GM13976 (cell line): Measurements from ENCODE around the gene SEMA5B.

ENCODE experiments used
- DNase-seq: peaks from one replicate; pipeline ENCODE4 v3.0.0; 2012; ENCODE audit warnings: low spot score
- in situ Hi-C: fragments of 300-500 bp; cut with MboI; formaldehyde crosslinking; loops from one replicate; pipeline ENCODE4 v1.12.0; 2022; ENCODE audit warnings: low sequenced_read_pairs, mixed read lengths, inconsistent platforms; ENCODE audit not compliant: unreplicated experiment
- TF ChIP-seq, protein P1 (sequence below): IDR thresholded peaks from 2 replicates; pipeline ENCODE4 v1.5.1; 2012; ENCODE audit warnings: borderline replicate concordance, mild to moderate bottlenecking; ENCODE audit not compliant: insufficient read depth; ENCODE audit errors: extremely low read depth, missing control alignments, control extremely low read depth

Gene SEMA5B

DNA sequence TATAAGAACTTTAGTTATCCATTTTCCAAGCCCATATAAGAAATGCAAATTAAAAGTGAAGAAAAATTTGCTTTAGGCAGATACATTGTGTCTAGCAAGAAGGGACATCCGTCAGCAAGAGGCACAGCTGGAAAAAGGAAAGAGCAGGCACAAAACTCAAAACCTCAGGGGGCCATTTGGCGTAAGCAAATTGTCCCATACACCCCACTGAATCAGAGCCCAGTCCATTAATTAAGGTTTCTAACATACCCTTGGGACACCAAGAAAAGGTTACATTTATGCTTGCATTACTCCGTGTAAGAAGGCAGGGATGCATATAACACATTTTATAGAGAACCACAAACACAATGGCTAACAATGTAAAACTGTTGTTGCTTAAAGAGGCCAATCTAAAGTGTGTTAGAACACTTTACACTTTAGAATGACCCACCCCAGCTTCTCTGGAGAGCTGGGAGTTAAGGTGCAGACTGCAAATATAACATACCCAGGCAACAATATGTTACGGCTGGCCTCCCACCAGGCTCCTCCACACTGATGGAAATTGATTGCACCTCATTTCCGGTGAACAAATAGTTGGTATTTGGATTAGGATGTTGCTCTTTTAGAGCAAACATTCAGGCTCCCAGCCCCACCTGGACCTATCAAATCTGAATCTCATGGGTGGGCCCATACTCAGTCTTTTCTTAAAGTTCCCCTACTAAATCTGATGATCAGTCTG is 23.2 kb downstream of the SEMA5B start:
- DNase-seq: no peak
- TF ChIP-seq, protein P1, sequence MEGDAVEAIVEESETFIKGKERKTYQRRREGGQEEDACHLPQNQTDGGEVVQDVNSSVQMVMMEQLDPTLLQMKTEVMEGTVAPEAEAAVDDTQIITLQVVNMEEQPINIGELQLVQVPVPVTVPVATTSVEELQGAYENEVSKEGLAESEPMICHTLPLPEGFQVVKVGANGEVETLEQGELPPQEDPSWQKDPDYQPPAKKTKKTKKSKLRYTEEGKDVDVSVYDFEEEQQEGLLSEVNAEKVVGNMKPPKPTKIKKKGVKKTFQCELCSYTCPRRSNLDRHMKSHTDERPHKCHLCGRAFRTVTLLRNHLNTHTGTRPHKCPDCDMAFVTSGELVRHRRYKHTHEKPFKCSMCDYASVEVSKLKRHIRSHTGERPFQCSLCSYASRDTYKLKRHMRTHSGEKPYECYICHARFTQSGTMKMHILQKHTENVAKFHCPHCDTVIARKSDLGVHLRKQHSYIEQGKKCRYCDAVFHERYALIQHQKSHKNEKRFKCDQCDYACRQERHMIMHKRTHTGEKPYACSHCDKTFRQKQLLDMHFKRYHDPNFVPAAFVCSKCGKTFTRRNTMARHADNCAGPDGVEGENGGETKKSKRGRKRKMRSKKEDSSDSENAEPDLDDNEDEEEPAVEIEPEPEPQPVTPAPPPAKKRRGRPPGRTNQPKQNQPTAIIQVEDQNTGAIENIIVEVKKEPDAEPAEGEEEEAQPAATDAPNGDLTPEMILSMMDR: no peak
- in situ Hi-C loops: no loop called here

DNA sequence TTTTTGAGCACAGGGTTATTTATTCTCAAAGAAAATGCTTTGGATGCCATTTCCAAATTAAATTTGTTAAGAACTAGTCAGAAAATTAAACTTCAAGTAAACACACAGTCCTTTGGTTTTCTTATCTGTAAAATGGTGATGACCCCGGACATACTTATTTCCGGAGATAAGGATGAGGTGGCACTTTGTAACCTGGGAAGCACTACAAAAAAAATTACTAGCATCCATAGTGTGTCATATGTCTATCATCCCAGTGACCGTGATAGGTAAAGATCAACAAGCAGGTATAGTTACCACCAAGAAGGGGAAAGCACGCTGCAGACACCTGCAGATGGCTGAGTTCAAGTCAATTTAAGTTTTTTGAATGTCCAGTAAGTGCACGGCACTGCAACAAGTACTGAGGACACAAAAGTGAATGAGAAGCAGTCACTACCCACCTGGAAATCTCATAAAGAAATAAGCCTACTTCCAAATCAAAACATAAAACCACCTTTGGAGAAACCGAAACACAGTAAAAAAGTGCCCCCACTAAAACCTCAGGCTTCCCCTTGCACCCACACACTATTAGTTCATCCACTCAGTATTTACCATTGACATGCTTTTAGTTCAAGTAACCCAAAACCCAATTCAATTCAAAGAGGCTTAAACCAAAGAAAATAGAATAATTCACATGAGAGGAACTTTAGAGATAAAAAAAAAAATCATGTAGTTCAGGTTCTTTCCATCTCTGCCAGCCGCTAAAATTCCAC is 24.6 kb downstream of the SEMA5B start:
- TF ChIP-seq, protein P1: no peak
- in situ Hi-C loops: no loop called here
- no peak for DNase-seq

DNA sequence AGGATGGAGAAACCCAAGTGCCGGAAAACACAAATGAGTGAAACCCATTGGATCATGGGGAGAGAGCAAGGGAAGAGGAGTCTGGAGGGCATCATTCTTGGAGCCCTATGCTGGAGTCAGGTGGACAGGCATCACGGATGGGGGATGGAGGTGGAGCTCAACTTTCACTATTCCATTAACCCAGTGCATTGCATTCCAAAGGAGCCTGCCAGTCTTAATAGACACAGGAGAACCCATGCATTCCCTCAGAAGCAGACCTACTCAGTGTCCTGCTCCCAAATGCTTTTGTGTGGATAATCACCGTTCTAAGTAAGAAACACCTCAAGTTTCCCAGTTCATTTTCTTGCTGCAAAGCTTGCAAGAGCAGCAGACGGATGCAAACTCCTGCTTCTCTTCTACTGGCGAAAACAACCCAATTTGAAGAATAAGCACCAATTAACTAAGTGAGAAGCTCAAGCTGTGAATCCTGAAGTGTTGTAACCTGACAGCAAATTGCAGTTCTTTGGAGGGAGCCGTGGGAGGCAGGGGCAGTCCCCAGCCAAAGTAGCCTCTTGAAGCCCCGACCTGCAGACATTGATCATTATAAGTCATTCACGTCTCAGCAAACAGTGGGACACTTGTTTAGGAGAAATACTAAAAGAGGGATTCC is 25.3 kb downstream of the SEMA5B start:
- in situ Hi-C loops: no loop called here
- TF ChIP-seq, protein P1: no peak
- DNase-seq: no peak

DNA sequence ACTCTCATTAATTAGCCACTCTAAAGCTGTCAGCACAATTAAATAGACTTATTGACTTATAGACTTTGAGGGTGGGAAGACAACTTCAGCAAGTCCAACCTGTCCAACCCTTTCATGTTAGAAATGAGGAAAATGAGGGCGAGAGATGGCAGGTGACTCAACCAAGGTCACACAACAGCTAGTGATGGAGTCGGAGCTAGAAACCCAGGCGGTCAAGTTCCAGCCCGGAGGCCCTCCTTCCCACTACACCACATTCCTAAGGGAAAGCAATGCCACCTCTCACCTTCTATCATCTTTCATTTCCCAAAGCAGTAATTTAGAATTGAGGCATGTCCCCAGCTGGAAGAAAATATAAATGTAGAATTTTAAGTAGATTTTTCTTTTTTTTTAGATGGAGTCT is 28.7 kb downstream of the SEMA5B start:
- no peak for DNase-seq
- TF ChIP-seq, protein P1: no peak
- in situ Hi-C loops: no loop called here

DNA sequence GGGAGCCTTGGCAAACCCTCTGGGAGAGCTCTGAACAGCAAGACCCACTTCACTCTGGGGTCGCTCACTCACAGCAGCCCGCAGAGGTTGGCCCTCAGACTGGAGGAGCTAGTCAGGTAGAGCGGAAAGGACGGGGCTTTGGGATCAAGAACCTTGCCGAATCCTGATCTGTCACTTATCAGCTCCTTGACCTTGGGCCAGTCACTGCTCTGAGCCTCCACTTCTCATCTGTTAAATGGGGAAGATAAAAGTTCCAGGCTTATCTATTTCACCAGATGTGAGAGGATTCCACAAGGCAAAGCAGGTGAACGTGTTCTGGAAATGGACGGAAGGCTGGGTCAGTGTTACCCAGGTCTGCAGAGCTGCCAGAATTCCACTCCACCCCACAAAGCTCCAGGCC is 29.4 kb downstream of the SEMA5B start:
- in situ Hi-C loops: no loop called here
- TF ChIP-seq, protein P1: no peak
- no peak for DNase-seq

DNA sequence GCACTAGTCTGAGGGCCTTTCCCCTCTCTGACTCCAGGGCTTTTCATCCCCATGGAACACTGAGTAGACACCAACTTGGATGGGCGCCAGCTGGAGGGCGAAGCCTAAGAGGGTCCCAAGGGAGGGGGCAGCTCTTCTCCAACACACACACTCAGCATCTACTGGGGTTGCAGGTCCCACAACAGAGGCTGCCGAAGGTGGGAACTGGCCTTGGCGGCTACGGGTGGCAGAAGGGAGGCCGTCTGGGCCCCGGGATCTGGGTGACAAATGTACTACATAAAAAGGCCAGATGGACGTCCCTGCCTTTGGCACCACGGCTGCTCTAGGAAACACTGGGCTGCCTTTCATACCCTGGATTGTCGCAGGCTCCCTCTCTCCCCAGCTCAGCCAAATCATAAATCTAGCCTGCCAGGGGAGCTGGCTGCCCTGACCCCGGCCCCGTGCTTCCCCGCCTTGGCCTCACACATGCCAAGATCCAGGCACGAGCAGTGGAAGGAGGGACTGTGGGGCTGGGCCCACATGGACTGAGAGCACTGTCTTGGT is 31.5 kb downstream of the SEMA5B start:
- DNase-seq: no peak
- in situ Hi-C loops: no loop called here
- TF ChIP-seq, protein P1: no peak
